GM18909 (cell line): Measurements from ENCODE around the gene PPTC7.
A peak's percentile ranks its signal among the peaks of the same experiment; 100 is the strongest.
"Not testable (repeated sequence)": the region's sequence is repeated elsewhere in the genome, so short reads cannot be mapped to it uniquely, and the experiment has no call there.

Experiments used
- ATAC-seq: cut with Tn5 transposase; IDR thresholded peaks from one replicate; pipeline ENCODE4 v1.9.1; 2021; ENCODE audit warnings: mild to moderate bottlenecking; ENCODE audit not compliant: unreplicated experiment, poor library complexity

PPTC7 gene, protein sequence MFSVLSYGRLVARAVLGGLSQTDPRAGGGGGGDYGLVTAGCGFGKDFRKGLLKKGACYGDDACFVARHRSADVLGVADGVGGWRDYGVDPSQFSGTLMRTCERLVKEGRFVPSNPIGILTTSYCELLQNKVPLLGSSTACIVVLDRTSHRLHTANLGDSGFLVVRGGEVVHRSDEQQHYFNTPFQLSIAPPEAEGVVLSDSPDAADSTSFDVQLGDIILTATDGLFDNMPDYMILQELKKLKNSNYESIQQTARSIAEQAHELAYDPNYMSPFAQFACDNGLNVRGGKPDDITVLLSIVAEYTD

GRCh38 chr12:110583137-110584059, at the start of gene PPTC7:
PPTC7 (minus strand) TSS chr12:110583318; CDS start chr12:110583031, 287 bp downstream.
- ATAC-seq, result peak; percentile 82

DNA sequence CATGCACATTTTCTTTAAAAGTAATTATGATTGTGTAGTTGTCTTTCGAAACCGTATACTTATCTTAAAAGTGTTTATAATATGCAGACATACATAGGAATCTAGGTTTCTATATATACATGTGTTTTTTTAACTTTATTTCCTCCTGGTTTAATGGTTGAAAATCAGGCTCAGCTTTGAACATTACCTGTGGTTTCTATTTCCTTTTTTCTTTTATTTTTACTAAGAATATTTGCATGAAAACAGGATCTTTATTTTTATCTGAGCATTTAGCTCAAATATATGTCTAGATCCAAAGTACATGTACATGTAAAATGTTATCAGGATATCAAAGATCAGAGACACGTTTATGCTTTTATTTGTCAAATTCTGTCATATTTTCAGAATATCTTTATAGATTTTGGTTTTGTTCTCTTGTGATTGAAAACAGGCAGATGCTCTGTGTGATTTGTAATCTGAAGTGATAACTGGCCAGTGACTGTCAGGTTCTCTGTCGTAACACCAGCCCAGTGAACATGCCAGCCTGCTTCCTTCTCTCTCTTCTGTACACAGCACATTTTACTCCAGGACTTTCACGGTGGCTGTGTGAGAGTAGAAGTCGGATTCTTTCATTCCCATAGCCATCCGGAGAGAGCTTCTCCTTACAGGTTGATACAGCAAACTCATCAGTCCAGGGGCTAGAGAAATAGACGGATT, 44.5 kb upstream of the PPTC7 start:
- ATAC-seq, result no peak

DNA sequence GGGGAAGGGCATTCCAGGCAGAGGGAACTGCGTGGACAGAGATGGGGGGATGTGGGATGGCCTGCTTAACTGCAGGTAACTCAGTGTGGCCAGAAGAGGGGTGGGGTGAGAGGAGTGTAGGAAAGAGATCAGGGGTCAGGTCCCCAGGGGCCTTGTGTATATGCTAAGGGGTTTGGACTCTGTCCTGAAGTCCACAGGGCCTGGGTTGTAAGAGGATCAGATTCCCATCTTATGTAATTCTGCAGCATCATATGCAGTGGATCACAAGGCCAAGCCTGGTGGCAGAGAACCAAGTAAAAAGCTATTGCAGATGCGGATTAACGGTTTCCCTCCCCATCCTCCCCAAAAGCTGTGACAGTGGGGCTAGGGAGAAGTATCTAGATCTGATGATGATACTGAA, 39.5 kb upstream of the PPTC7 start:
- ATAC-seq, result no peak

GRCh38 chr12:110619534-110619953, 36.4 kb upstream of the PPTC7 start:
- ATAC-seq, result peak; percentile 71

DNA sequence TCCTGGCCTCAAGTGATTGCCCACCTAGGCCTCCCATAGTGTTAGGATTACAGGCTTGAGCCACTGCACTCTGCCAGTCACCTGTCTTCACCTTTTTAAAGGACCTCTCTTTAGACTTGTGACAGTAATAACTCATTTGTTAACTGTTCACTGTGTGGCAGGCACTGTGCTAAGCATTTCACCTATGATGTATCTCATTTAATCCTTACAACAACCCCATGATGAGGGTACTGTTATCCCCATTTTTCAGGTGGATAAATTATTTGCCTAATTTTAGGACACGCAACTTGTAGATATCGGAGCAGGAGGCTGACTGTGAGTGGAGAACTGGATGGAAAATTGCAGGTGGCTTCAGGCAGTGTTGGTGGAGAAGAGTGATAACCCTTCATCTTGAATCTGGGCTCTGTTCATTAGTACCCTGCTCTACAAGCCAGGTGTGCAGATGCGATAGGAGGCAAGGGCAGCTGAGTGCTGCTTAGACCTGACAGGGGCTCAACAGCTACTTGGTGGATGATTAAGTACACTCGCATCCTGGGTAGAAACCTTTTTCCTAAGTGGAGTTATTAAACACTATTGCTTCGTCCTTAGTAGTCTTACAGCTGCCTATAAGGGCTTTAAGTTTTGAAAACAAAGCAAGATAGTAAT, 33.5 kb upstream of the PPTC7 start:
- no peak for ATAC-seq

DNA sequence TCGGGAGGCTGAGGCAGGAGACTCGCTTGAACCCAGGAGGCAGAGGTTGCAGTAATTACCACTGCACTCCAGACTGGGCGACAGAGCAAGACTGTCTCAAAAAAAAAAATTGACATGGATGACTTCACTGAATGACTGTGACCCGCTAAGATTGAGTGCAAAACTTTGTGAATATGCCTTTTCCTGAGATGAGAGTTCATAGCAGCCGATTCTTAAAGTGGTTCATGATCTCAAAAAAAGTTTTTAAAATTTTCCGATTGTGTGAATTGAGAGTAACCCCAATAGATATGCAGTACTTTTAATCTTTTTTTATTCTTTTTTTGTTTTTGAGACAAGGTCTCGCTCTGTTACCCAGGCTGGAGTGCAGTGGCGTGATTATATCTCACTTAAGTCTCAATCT, 32.1 kb upstream of the PPTC7 start:
- ATAC-seq, result no peak

DNA sequence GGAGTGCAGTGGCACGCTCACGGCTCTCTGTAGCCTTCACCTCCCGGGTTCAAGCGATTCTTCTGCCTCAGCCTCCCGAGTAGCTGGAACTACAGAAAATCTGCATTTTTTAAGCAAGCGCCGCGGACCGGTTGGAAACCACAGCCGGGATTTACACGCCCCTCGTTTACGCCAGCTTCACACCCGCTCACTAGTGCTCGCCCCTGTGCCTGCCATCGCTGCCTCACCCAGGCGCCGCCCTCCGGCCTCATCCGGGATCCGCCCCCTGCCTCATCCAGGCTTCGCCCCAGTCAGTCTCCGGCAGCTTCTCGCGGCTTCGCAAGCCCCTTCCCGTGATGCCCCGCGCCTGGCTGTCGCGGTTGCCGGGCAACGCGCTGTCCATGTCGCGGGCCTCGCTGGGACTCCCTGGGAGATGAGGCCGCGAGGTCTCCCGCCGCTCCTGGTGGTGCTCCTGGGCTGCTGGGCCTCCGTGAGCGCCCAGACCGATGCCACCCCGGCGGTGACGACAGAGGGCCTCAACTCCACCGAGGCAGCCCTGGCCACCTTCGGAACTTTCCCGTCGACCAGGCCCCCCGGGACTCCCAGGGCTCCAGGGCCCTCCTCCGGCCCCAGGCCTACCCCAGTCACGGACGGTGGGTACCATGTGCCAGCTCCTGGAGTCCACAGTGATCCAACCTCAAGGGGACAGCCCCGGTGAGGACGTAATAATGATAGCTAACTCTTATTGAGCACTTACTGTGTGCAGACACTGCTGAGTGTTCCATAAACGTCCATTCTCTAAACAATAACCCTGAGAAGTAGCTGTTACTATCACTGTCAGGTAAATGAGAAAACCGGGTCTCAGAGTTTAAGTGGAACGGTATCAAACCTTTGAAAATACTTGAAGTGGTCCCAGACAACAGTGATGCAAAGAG, 30.9 kb upstream of the PPTC7 start, which contains the start of gene TCTN1:
TCTN1 (plus strand) TSS at position 359 of the 914 bp plus-strand sequence; CDS start at position 413, 54 bp downstream.
- ATAC-seq, result peak; percentile 97

DNA sequence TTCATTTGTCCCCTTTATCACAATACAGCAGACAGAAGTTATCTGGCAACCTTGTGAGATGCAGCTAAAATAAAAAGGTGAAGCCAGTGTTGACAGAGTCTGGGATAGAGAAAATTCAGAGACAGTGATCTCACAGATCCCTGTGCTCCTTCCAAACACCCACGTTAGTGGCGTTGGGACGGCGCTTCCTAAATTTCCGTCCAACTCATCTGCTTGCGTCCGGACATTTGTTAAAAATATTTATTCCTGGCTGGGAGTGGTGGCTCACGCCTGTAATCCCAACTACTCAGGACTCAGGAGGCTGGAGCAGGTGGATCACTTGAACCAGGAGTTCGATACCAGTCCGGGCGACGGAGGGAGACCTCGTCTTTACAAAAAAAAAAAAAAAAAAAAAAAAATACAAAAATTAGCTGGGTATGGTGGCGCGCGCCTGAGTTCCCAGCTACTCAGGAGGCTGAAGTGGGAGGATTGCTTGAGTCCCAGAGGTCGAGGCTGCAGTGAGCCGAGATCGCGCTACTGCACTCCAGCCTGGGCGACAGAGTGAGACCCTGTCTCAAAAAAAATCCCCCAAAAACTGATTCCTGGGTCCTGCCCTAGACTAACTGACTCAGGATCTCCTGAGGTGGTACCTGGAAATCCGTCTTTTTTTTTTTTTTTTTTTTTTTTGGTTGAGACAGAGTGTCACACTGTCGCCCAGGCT, 30.1 kb upstream of the PPTC7 start:
- ATAC-seq, result no peak

- no peak for ATAC-seq
These were observed 23.1 kb upstream of the PPTC7 start for GRCh38 chr12:110606253-110606611.

DNA sequence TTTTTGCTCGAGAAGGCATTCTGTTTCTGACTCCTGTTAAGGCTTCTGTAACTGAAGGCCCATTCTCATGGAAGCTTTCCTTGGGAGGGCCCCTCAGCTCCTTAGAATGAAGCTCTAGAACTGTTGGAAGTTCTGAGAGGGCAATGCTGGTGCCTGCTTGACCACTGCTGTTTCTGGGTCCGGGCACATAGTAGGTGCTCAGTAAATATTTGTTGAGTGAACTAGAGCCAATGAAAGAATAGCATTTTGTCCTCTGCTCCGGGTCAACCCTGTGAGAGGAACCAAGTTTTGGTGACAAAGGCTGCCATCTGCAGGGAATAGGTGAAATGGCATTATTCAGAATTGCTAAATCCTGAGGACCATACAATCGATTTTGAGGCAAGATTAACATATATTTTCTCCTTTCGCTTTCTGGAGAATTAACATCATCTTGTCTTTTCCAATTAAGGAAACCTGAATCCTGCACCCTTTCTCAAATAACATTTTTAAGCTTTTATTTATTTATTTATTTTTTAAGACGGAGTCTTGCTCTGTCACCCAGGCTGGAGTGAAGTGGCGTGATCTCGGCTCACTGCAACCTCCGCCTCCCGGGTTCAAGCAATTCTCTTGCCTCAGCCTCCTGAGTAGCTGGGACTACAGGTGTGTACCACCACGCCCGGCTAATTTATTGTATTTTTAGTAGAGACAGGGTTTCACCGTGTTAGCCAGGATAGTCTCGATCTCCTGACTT, 19.1 kb upstream of the PPTC7 start:
- not testable (repeated sequence) for ATAC-seq

GRCh38 chr12:110600254-110600653, 17.1 kb upstream of the PPTC7 start:
- ATAC-seq, result no peak

- no peak for ATAC-seq
These were observed 16.2 kb upstream of the PPTC7 start for GRCh38 chr12:110599334-110599733.

DNA sequence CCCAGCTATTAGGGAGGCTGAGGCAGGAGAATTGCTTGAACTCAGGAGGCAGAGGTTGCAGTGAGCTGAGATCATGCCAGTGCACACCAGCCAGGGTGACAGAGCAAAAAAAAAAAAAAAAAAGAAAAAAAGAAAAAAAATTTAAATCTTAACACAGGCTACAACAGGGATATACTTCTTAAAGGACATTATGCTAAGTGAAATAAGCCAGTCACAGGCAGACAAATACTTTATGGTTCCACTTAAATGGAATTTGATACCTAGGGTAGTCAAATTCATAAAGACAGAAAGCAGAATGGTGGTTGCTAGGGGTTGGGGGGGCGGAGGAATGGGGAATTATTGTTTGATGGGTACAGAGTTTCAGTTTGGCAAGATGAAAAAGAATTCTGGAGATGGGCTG, 14.8 kb upstream of the PPTC7 start:
- no peak for ATAC-seq

GRCh38 chr12:110592919-110593318, 9.8 kb upstream of the PPTC7 start:
- not testable (repeated sequence) for ATAC-seq

- no peak for ATAC-seq
These were observed 9.0 kb upstream of the PPTC7 start for GRCh38 chr12:110592078-110592477.

GRCh38 chr12:110591451-110592051, 8.4 kb upstream of the PPTC7 start:
- ATAC-seq, result no peak

GRCh38 chr12:110590806-110591326, 7.7 kb upstream of the PPTC7 start:
- ATAC-seq, result no peak
